ENCODE data around the gene CHST8.

- TF ChIP-seq CTCF (conservative IDR thresholded peaks at IDR 0.05) (no peak), EZH2 (IDR thresholded peaks at IDR 0.05; ENCODE audit: low read depth) (no peak)
Measured at GRCh38 chr19:33804021-33804799, 182.5 kb downstream of the CHST8 start.
